Activated CD8-positive, alpha-beta memory T cell treated with anti-CD3 and anti-CD28 coated beads for 24 hours (primary cell): ENCODE data around the gene TLR4.

ENCODE experiments used
- DNase-seq: peaks from one replicate; pipeline ENCODE4 v3.0.0-alpha.2; 2020

TLR4 gene

DNA sequence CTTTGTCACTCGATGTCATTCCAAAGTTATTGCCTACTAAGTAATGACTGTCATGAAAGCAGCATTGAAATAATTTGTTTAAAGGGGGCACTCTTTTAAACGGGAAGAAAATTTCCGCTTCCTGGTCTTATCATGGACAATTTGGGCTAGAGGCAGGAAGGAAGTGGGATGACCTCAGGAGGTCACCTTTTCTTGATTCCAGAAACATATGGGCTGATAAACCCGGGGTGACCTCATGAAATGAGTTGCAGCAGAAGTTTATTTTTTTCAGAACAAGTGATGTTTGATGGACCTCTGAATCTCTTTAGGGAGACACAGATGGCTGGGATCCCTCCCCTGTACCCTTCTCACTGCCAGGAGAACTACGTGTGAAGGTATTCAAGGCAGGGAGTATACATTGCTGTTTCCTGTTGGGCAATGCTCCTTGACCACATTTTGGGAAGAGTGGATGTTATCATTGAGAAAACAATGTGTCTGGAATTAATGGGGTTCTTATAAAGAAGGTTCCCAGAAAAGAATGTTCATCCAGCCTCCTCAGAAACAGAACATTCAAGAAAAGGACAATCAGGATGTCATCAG is 11.3 kb downstream of the TLR4 start:
- no peak for DNase-seq

DNA sequence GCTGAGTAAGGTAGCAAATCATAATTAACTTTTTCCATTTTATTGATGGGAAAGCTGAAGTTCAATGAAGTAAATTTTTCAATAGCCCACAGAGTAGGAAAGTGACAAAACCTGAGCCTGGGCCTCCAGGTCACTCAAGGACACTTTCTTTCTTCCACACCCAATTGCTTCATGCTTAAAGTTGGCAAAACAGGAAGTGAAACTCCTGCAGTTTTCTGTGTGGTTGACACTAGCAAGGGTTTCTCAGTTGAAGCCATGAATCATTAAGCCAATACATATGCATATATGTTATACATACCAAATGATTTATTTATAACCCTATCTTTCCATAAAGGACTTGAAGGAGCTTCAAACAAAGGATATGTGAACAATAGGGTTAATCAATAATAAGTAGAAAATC is 13.9 kb downstream of the TLR4 start:
- DNase-seq, result no peak

DNA sequence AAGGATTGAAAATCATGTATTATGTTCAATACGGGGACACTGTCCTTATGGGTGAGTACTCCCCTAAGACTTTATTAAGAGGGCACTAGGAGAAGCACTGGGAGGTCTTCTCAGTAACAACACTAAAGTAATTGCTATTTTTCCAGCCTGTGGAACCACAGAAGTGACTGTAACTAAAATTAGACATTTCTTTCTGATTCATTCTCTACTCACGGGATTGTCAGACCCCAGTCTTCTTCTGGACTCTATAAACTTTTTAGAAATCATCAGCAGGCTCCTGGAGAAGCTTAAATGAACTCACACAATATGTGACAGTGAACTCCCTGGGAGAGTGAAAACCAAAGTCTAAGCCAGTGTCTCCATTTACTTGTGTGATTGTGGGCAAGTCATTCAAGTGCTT is 14.5 kb downstream of the TLR4 start:
- DNase-seq, result no peak

DNA sequence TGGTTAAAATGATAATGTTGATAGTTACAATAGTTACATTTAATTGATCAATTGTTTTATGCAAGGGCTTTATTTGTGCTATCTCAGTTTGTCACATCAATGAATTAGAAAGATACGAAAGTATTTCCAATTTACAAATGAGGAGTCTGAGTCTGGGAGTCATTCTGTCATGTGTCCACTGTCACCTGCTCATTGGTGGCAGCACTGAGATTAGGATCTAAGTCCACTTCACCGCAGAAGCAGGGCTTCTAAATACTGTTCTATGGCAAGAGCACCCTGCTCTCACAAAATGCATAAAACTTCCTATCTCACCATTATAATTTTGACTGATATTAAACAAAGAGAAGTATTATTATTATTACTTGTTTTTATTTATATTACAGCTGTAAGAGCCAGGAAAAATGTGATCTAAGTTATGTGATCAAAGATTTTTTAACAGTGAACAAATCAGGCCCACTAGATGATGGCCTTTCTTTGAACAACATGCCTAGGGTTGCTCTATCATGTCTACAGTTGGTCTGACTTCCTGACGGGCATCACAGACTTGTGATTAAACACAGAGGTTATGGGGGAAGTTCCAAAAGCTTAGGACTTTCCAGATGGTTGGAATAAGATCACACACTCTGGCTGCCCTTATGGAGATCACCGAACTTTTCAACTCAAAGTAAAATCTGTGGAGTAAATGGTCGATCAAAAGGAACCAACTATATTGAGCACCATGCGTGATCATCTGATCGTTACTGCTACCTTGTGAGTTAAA is 15.1 kb downstream of the TLR4 start:
- DNase-seq, result no peak

DNA sequence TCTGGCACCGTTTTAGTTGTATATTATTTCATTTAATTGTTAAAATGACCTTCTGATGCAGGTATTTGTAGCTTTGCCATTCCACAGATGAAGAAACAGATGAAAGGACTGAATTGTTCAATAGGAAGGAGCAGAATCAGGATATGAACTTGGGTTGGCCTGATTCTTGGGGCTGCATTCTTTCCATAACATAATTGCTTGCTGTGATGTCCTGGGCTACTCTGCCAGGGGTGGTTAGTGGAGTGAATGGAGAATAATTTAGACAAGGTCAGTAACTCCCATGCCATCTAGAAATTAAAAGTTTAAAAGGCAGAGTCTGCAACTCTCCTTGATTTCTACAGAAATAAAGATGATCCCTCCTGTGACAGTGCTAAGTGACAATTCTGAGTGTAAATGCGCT is 15.9 kb downstream of the TLR4 start:
- no peak for DNase-seq

DNA sequence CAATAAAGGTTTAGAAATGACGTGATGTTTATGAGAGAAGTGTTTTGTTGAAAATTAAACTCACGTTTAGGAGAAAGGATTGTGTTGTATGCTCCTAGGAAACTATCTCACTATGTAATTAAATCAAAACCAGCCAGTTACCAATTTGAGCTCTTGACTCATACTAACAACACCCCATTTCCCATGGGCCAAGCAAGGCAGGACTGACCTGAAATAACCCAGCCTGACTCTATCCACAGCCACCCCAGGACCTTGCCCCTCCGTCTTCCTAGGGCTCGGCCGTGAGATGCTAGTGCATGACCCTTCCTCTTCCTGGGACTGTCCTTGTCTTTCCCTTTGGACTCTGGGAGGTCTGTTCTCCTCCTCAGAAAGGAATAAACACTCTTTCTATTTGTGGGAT is 16.4 kb downstream of the TLR4 start:
- DNase-seq, result no peak

DNA sequence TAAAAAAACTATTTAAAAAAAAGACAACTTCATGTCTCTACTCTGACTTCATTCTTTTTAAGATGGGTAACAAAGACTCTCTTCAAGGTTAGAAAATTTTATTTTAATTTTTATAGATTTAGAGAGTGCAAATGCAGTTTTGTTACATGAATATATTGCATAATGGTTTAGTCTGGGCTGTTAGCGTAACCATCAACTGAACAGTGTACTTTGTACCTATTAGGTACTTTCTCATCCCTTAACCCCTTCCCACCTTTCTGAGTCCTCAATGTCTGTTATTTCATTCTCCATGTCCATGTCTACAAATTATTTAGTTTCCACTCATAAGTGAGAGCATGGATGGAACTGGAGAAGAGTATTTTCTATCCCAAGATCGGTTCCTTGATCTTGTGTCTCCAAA is 16.8 kb downstream of the TLR4 start:
- no peak for DNase-seq

DNA sequence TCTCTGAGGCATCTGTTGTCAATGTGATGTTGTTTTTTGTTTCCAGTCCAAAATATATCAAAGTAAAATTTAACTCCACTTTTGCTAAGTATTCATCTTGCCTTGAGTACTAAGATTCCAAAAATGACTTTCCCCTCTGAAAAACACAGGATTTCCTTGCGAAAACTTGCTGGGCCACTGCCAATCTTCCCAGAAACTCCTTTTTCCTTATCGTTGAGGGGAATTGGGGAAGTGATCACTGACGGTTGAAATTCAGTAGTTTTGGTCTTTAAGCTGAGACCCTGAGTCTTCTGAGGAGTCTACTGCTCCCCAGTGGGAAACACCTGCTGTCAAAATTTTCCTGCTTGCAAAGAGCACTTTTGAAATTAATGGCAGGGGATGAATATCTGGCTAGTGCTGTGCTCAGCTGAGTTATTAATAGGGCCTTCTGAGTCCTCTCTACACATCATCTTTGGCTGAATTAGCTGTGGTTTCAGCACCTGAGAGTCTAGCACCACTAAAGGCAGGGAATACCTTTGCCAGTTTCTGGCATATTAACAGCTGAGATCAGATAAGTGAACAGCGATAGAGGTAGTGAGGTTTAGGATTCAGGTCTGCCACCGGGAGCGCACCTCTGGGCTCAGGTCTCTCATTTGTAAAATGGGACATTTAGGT is 18.0 kb downstream of the TLR4 start:
- DNase-seq, result no peak

DNA sequence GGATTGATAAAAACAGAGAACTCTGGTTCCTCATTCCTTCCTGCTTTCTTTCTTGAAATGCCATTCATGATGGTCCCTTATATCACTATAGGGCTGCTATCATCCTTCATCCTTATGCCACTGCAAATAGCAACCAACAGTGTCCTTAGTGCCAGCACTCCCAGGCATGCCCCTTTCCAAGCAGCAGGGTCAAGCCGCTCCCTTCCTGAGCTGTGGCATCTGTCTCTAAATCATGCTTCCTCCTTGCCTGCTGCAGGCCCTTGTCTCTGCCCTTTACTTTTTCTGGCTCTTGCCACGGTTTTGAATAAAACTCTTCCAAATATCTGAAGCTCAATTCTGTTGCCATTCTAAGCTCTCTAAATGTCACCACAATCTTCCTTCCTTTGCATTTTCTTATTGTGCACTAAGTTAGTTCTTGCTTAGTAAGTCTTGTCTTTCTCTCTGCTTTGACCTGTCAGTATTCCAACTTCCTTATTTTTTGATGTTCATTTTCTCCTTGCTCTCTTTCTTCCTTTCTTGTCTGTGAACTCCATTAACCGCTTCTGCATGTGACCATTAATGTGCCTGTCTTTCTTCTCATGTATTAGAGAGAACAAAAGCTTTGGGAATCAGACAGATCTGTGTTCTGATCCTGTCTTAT is 19.9 kb downstream of the TLR4 start:
- DNase-seq, result no peak

DNA sequence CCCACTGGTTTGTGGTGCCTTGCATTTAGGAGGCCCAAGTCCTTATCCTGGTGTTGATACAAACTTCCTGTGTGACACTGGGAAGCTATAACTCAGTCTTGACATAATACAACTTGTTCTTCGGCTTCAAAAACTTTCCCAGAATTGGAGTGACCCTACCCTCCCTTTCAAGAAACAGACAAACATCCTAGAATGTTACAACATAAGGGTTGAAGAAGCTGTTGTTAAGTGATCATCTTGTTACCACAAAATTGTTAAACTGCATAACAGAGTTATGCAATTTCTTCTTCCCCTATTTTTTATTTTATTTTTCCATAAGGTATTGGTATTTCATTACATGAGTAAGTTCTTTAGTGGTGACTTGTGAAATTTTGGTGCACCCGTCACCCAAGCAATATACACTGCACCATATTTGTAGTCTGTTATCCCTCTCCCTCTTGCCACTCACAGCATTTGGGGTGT is 21.3 kb downstream of the TLR4 start:
- DNase-seq, result no peak

DNA sequence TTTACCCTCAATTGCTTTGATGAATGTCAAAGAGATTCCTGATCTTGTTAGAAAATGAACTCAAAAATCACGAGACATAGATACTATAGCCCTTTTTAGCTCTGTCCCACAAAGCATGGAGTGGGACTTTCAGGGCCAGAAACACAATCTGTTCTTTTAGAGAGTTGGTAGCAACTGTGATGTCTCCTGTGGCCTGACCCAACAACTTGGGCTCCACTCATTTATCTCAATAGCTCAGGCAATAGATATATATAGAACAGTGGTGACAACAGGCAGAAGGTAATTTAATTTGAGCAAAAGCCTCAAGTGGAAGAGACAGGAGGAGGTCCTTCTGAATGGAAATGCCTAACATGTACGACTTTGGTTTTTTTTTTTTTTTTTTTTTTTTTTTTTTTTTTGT is 25.2 kb downstream of the TLR4 start:
- DNase-seq, result no peak

DNA sequence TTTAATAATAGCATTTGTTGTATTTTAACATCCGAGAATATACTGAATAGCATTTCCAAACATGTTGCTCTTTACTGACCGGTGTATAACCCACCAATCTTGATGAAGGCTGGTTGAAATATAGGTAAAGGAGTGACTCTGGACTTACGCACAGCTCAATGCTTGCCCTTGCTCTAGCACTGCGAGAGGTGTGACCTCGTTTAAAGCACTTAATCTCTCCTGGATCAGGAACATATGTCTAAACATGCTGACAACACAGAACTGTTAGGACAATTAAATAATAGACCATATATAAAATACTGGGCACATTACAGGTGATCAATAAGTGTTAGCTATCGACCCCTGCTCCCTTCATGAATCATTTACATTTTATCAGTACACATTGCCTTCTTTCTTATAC is 28.3 kb downstream of the TLR4 start:
- no peak for DNase-seq

DNA sequence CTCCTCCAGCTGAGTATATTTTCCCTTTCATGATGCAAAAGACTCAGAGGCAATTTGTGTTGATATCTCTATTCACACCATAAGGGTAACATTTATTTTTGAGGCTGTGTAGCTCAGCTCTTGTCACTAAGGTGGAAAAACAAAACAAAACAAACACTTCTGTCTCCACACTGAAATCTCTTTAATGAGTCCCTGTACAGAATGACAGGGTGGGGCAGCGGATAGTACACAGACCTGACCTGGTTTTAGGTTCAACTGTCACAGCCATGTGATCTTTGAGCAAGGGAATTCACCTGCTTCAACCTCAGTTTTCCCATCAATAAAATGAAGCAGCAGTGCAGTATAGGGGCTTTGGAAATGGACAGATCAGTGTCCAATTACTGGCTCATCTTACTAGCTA is 29.3 kb downstream of the TLR4 start:
- no peak for DNase-seq

DNA sequence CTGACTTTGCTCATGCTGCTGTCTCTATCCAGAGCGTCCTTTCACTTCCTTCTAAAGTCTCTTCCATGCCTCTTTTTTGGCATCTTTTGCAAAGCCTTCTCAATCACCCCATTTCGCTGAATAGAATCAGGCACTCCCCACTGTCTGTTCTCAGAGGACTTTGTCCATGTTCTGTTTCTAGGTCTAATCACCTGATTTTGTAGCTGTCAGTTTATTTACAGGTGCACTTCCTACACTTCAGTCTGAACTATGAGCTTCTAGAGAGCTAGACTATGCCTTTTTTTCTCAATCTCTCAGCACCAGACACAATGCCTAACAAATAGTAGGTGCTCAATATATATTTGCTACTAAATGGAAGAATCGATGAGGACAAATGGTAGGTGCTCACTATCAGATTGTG is 29.9 kb downstream of the TLR4 start:
- DNase-seq, result no peak

DNA sequence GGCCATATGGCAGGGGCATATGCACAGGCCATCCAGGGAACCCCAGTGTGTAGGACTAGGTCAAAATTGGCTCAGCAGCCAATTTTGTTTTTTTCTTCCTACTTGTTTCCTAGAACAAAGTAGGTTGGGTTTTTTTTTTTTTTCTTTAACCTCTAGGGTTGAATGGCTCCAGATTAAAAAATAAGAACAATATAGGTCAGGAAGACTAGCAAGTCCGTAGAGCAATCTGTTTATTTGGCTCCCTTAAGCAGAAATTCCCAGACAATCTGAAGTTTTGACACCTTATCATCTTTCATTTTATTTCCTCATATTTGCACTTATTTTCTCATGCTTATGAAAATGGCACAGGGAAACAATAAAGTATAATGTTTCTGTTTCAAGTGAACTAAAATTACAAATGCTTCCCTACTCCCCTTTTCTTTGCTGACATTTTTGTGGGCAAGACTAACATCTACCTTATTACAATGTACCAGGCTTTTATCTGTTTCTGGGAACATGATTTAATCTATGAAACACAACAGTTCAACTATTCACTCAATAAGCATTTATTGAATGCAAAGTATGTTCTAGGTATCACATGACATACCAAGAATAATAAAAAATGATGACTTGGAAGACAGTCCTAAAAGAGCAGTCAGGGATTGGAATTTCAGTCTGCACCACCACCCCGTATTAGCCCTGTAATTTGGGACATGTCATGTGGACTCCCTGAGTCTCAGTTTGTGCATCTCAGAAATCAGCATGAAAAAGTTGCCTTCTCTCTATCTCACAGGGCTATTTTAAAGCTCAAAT is 30.5 kb downstream of the TLR4 start:
- DNase-seq, result no peak

DNA sequence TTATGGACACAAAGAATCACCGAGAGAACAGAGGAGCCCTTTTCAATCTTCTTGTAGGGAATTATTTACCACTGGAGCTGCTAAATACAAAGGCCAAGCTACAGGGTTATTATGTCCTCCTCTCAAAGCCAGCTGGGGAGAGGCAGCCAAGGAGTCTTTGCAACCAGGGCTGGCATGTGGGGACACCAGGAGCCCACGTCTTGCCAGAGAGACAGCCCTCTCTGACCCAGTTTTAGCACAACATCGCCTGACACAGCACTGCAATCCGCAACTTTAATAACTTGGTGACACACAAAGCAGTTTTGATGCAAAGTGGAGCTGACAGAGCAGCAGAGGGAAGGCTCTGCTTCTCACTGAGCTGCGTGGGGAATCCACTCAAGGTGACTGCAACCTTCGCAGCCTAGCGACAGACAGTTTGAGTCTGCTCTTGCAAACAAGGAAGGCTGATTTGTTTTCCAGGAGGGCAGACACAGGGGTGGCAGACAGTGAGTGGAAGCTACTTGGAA is 33.6 kb downstream of the TLR4 start:
- no peak for DNase-seq

DNA sequence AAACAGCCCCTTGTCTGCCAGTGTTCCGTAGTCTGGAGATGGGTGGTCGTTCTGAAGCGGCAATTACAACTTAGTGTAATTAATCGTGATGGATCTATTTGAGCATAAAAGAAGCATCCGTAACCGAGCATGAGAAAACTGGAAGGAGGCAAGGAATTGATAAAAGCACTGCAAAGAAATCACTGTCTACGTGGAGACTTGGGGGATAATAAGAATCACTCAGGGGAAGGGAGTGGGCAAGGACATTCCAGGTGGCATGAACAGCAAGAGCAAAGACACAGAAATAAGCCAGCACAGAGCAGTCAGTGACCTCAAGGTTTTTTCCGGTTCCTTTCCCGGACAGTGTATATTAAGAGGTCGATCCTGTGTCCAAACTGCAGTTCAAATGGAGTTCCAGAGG is 35.0 kb downstream of the TLR4 start:
- no peak for DNase-seq

DNA sequence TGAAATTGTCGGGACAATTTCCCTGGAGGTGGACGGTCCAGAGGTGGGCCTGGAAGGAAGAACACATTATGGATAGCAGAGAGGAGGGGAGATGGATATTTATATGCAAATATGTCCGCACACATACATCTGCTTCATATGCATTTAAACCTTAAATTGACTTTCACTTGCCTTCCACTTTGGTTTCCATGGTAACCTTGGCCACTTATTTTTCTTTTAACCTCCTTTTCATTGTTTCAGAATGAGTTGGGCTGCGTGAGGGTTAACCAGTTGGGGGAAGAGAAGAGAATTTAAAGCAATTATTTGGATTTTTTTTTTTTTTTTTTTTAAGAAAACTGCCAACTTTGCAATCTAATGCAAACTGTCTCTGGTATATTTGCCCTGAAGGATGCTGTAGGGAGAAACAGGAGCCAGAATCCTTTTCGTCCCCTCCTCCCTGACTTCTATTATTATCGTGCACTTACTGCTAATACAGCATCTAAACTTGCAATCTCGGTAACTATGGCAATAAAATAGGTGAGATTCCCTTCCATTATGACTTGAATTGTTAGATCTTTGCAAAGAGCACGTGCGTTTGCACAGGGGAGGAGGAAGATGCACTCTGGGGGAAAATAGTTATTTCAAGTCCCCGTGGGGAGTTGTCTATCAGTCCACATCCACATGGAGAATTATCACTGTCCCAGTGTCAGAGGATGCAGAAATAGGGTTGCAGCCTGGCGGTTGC is 35.6 kb downstream of the TLR4 start:
- no peak for DNase-seq

DNA sequence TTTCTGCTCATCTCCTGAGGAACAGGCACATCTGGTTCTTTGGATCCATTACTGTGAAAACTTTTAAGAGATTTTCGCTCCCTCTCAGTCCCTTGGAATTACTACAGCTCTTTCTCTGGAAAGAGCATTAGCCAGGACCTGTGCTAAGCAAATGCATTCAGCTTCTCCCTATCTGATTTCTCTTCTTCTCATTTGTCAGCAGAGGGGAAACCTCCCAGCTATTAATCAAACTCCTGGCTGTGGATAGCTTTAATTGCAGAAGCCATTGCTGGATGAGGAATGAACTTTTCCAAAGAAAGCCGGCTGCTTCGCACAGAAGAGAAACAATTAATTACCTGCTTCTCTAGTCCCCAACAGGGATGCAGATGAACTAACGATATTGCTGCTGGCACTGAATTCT is 37.9 kb downstream of the TLR4 start:
- no peak for DNase-seq

DNA sequence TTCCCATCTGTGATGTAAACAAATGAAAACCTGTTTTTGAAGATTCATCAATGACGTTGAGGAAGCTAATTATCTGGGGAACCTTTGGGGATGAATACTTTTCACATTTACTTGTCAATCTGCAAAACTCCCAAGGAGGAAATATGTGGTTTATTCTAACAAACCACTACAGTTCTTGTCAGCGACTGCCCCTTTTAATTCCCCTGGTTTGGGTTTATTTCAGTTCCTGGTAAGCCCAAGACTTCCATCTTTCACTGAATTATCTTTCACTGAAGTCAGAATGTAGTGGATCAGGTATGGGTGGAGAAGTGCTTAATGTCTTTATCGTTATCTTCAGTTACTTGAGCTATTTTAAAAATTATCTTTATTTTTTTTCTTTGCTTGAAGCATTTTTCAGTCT is 40.2 kb downstream of the TLR4 start:
- DNase-seq, result no peak

DNA sequence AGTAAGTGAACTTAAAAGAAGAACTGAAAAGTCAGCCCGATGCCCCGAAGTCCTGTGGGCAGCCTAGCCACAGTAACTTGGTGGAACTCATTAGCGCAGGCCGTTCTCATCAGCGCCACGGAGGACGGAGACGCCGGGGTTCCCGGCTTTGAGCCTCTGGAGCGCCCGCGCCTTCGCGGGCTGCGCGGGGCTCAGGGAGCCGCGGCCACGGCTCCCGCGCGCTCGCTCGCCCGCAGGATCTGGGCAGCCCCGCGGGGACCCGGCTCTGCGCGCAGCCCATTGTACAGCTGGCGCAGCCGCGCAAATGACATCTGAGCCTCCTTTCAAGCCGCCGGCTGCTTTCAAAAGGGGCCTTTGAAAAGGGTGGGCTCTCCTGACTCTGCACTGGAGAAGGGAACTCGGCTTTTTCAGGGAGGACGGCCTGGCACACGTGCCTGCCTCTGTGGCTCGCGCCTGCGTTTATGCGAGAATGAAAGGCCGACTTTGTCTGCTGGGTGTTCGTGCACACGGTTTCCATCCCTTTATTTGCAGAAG is 40.7 kb downstream of the TLR4 start:
- no peak for DNase-seq

DNA sequence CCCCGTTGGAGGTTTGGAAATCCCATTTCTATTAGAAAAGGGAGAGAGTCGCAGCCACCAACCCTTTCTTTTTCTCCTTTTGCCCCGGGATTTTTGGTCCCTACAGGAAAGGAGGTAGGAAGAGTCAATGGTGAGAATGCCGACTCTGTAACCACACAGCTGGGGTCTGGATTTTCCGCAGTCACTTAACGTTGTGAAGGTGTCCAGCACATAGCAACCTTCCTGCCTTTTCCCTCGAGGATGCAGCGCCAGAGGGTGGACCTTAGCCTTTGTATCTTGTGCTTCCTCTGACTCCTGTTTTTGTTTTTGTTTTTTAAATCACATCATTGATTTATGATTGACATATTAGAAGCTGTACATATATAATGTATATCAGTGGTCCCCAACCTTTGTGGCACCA is 41.4 kb downstream of the TLR4 start:
- DNase-seq, result no peak
